Measurements from ENCODE around the gene CNTN5.
"Not testable (repeated sequence)": the region's sequence is repeated elsewhere in the genome, so short reads cannot be mapped to it uniquely, and the experiment has no call there.

The CNTN5 gene

GRCh38 chr11:99759787-99760186, 739.0 kb downstream of the CNTN5 start:
- DNase-seq (ENCODE audit: low read depth in 3 of 3): no peak

GRCh38 chr11:99766811-99767210, 746.1 kb downstream of the CNTN5 start:
- DNase-seq (ENCODE audit: low read depth in 3 of 3): no peak

- no peak for DNase-seq (ENCODE audit: low read depth in 3 of 3)
These were observed 752.9 kb downstream of the CNTN5 start for GRCh38 chr11:99773646-99774045.

GRCh38 chr11:99781074-99781473, 760.3 kb downstream of the CNTN5 start:
- DNase-seq (ENCODE audit: low read depth in 3 of 3): no peak

- no peak for DNase-seq (ENCODE audit: low read depth in 3 of 3)
These were observed 770.6 kb downstream of the CNTN5 start for GRCh38 chr11:99791354-99791753.

GRCh38 chr11:99795999-99796398, 775.2 kb downstream of the CNTN5 start:
- DNase-seq (ENCODE audit: low read depth in 3 of 3): no peak

- no peak for DNase-seq (ENCODE audit: low read depth in 3 of 3)
These were observed 782.8 kb downstream of the CNTN5 start for GRCh38 chr11:99803501-99803900.

GRCh38 chr11:99812516-99812915, 791.8 kb downstream of the CNTN5 start:
- DNase-seq (ENCODE audit: low read depth in 3 of 3): no peak

- DNase-seq (ENCODE audit: low read depth in 3 of 3): no peak
These were observed 793.3 kb downstream of the CNTN5 start for GRCh38 chr11:99814021-99814420.

- DNase-seq (ENCODE audit: low read depth in 3 of 3): no peak
These were observed 794.0 kb downstream of the CNTN5 start for GRCh38 chr11:99814738-99815137.

- no peak for DNase-seq (ENCODE audit: low read depth in 3 of 3)
These were observed 798.2 kb downstream of the CNTN5 start for GRCh38 chr11:99818991-99819390.

GRCh38 chr11:99822846-99823565, 802.3 kb downstream of the CNTN5 start:
- DNase-seq (ENCODE audit: low read depth in 3 of 3): no peak

- DNase-seq (ENCODE audit: low read depth in 3 of 3): not testable (repeated sequence)
These were observed 816.0 kb downstream of the CNTN5 start for GRCh38 chr11:99836739-99837138.

GRCh38 chr11:99841885-99842284, 821.1 kb downstream of the CNTN5 start:
- DNase-seq (ENCODE audit: low read depth in 3 of 3): no peak

- no peak for DNase-seq (ENCODE audit: low read depth in 3 of 3)
These were observed 845.2 kb downstream of the CNTN5 start for GRCh38 chr11:99865951-99866350.

- no peak for DNase-seq (ENCODE audit: low read depth in 3 of 3)
These were observed 860.9 kb downstream of the CNTN5 start for GRCh38 chr11:99881610-99882009.

GRCh38 chr11:99884750-99885149, 864.0 kb downstream of the CNTN5 start:
- no peak for DNase-seq (ENCODE audit: low read depth in 3 of 3)

GRCh38 chr11:99887481-99887880, 866.7 kb downstream of the CNTN5 start:
- DNase-seq (ENCODE audit: low read depth in 3 of 3): no peak

- no peak for DNase-seq (ENCODE audit: low read depth in 3 of 3)
These were observed 873.1 kb downstream of the CNTN5 start for GRCh38 chr11:99893811-99894210.

GRCh38 chr11:99901175-99901574, 880.4 kb downstream of the CNTN5 start:
- no peak for DNase-seq (ENCODE audit: low read depth in 3 of 3)

- no peak for DNase-seq (ENCODE audit: low read depth in 3 of 3)
These were observed 890.4 kb downstream of the CNTN5 start for GRCh38 chr11:99911116-99911515.

GRCh38 chr11:99916078-99916477, 895.3 kb downstream of the CNTN5 start:
- DNase-seq (ENCODE audit: low read depth in 3 of 3): no peak

GRCh38 chr11:99918761-99919160, 898.0 kb downstream of the CNTN5 start:
- DNase-seq (ENCODE audit: low read depth in 3 of 3): no peak

- no peak for DNase-seq (ENCODE audit: low read depth in 3 of 3)
These were observed 900.2 kb downstream of the CNTN5 start for GRCh38 chr11:99920956-99921355.

Measured in stimulated activated CD4-positive, alpha-beta T cell treated with anti-CD3 and anti-CD28 coated beads, TNF-alpha, amount 100 ng/mL, for 24 hours (primary cell).